Caco-2 (cell line): ENCODE measurements around the gene DAB2IP. TPM values are rescaled to one million over a fixed set of nuclear protein-coding genes. Genes with fewer than 3 reads are reported as not detected.

Source experiments
- BruUV-seq: library from RNA; stranded (reverse); fragments of 400-500 nt; replicated peaks from 2 replicates; lab custom pipeline; 2021; lab: Mats Ljungman, UMichigan
- CTCF ChIA-PET: fragments of 300-600 bp; sonication (Branson Sonifier 250); formaldehyde crosslinking; loops from one replicate; lab custom pipeline; 2022; ENCODE audit warnings: antibody characterized with exemption; lab: Charles Lee
- POLR2A ChIA-PET: fragments of 300-600 bp; sonication (Branson Sonifier 250); formaldehyde crosslinking; loops from one replicate; lab custom pipeline; 2022; ENCODE audit warnings: antibody characterized with exemption; lab: Charles Lee
- DNase-seq, 2 experiments: peaks; one replicate each; pipeline versions ENCODE4 v3.0.0 to v3.0.0-alpha.2; 2020 to 2022
- H3K27me3 ChIP-seq: replicated peaks from 2 replicates; pipeline ENCODE4 v1.6.0; 2011; ENCODE audit warnings: low read length; ENCODE audit not compliant: control insufficient read depth, insufficient read depth
- H3K36me3 ChIP-seq: 2 replicates; pipeline ENCODE4 v1.5.1; 2011; ENCODE audit warnings: low read length; ENCODE audit not compliant: control insufficient read depth, insufficient read depth
- H3K4me1 ChIP-seq: fragments of 250-450 bp; sonication (Bioruptor Pico); 2 replicates; pipeline ENCODE4 v1.5.1; 2020; ENCODE audit warnings: mild to moderate bottlenecking
- H3K4me3 ChIP-seq: 2 replicates; pipeline ENCODE4 v1.5.1; 2011; ENCODE audit warnings: low read depth, mild to moderate bottlenecking, control low read depth, low read length
- H3K9me3 ChIP-seq: fragments of 250-450 bp; sonication (Bioruptor Pico); 2 replicates; pipeline ENCODE4 v1.5.1; 2020; ENCODE audit warnings: mild to moderate bottlenecking, moderate library complexity
- H3K27ac Mint-ChIP-seq: one replicate; pipeline ENCODE4 v1.8.0; 2022; ENCODE audit warnings: mixed read lengths; ENCODE audit not compliant: unreplicated experiment
- H3K27me3 Mint-ChIP-seq: one replicate; pipeline ENCODE4 v1.8.0; 2022; ENCODE audit warnings: mixed read lengths; ENCODE audit not compliant: insufficient read depth, unreplicated experiment
- H3K36me3 Mint-ChIP-seq: one replicate; pipeline ENCODE4 v1.8.0; 2022; ENCODE audit warnings: mild to moderate bottlenecking, mixed read lengths; ENCODE audit not compliant: insufficient read depth, unreplicated experiment
- H3K4me1 Mint-ChIP-seq: one replicate; pipeline ENCODE4 v1.8.0; 2022; ENCODE audit warnings: low read depth, mixed read lengths; ENCODE audit not compliant: unreplicated experiment
- H3K4me3 Mint-ChIP-seq: one replicate; pipeline ENCODE4 v1.8.0; 2022; ENCODE audit warnings: mild to moderate bottlenecking, moderate library complexity, mixed read lengths; ENCODE audit not compliant: unreplicated experiment
- H3K9me3 Mint-ChIP-seq: one replicate; pipeline ENCODE4 v1.8.0; 2022; ENCODE audit warnings: mixed read lengths; ENCODE audit not compliant: unreplicated experiment
- intact Hi-C: fragments of 100-400 bp; cut with micrococcal nuclease; formaldehyde crosslinking; loops from one replicate; pipeline ENCODE4 v1.10.0; 2022; ENCODE audit not compliant: unreplicated experiment
- total RNA-seq: library from RNA; stranded (reverse); gene quantifications from 2 replicates; pipeline ENCODE4 v1.2.3, GENCODE V29; 2022
- TF ChIP-seq, protein P1 (sequence below), 2 experiments: fragments of 200-600 bp in 1 of 2; IDR thresholded peaks; 1 replicate in 1 of 2; 2 replicates in 1 of 2; pipeline versions ENCODE4 v1.5.1 to v1.8.0; 2011 to 2022; ENCODE audit warnings: antibody characterized with exemption in 1 of 2, control low read depth in 1 of 2, inconsistent platforms in 1 of 2, low read depth in 1 of 2, low read length in 1 of 2, mild to moderate bottlenecking in 1 of 2, moderate library complexity in 1 of 2; ENCODE audit not compliant: insufficient read depth in 1 of 2, severe bottlenecking in 1 of 2, unreplicated experiment in 1 of 2

DAB2IP gene
- total RNA-seq, 1 experiment from 2014 or later: 26.0 TPM

DNA sequence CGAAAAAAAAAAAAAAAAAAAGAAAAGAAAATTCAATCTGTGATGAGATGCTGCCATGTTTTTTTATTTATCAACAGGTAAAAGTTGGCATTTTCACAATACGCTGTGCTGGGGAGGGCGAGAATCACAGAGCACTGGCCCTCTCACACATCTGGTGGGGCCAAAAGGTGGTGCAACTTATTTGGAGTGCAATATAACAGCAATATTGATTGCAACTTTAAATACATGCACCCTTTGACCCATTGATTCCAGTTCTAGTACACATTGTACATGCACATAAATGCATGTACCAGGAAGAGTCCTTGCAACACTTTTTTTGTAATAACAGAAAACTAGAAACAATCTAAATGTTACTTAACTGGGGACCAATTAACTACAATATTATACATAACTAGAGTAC is 159.1 kb downstream of the DAB2IP start:
- Mint-ChIP-seq H3K27ac (no peak overlapping the region), H3K9me3 (no peaks in the 10 kb centered on the region), H3K4me1 (no peaks in the 10 kb centered on the region), H3K4me3 (no peak overlapping the region), H3K27me3 (no peaks in the 10 kb centered on the region), H3K36me3 (no peaks in the 10 kb centered on the region)
- TF ChIP-seq, protein P1, sequence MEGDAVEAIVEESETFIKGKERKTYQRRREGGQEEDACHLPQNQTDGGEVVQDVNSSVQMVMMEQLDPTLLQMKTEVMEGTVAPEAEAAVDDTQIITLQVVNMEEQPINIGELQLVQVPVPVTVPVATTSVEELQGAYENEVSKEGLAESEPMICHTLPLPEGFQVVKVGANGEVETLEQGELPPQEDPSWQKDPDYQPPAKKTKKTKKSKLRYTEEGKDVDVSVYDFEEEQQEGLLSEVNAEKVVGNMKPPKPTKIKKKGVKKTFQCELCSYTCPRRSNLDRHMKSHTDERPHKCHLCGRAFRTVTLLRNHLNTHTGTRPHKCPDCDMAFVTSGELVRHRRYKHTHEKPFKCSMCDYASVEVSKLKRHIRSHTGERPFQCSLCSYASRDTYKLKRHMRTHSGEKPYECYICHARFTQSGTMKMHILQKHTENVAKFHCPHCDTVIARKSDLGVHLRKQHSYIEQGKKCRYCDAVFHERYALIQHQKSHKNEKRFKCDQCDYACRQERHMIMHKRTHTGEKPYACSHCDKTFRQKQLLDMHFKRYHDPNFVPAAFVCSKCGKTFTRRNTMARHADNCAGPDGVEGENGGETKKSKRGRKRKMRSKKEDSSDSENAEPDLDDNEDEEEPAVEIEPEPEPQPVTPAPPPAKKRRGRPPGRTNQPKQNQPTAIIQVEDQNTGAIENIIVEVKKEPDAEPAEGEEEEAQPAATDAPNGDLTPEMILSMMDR (IDR thresholded peaks at IDR 0.05; ENCODE audit: insufficient read depth in 1 of 2, low read depth in 1 of 2, low read length in 1 of 2, severe bottlenecking in 1 of 2, unreplicated experiment in 1 of 2): no peak
- no peak overlapping the region for H3K4me3 ChIP-seq
- BruUV-seq: no TSS peak
- intact Hi-C loops: no loop called here
- ChIA-PET POLR2A (no interaction called here), CTCF (no interaction called here)
- no peaks in the 10 kb centered on the region for H3K36me3 ChIP-seq
- H3K27me3 ChIP-seq: no peaks in the 10 kb centered on the region
- peaks cover 4% of the 10 kb centered on the region; the same call in 1 of the 2 replicates for H3K4me1 ChIP-seq
- DNase-seq: no peak
- no peaks in the 10 kb centered on the region for H3K9me3 ChIP-seq

DNA sequence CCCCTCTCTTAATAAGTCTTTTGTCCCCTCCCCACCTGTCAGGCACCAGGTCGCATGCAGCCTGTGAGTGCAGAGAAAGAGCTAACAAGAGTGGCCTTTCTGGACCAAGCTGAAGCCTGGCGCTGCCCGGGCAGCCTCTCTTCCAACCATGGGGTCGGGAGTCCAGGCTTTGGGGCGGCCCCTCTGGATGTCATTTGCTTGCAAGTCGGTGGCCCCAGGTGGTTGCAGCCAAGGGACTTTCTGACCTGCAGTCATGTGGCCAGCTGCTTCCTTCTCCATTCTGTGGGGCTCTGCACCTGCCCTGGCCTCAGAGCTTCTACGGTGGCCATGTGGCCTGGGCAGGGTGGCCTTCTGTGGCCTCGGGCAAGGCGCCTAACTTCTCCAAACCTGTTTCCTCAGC is 159.7 kb downstream of the DAB2IP start:
- CTCF ChIA-PET: no interaction called here
- Histone ChIP-seq H3K36me3 (no peaks in the 10 kb centered on the region), H3K4me1 (peaks cover 4% of the 10 kb centered on the region; the same call in 1 of the 2 replicates), H3K4me3 (no peak overlapping the region), H3K9me3 (no peaks in the 10 kb centered on the region), H3K27me3 (no peaks in the 10 kb centered on the region)
- no TSS peak for BruUV-seq
- no peak for DNase-seq
- POLR2A ChIA-PET: no interaction called here
- TF ChIP-seq, protein P1 (IDR thresholded peaks at IDR 0.05; ENCODE audit: insufficient read depth in 1 of 2, low read depth in 1 of 2, low read length in 1 of 2, severe bottlenecking in 1 of 2, unreplicated experiment in 1 of 2): no peak
- no peaks in the 10 kb centered on the region for H3K27me3 Mint-ChIP-seq
- no peak overlapping the region for H3K4me3 Mint-ChIP-seq
- H3K9me3 Mint-ChIP-seq: no peaks in the 10 kb centered on the region
- no peaks in the 10 kb centered on the region for H3K4me1 Mint-ChIP-seq
- H3K27ac Mint-ChIP-seq: no peak overlapping the region
- intact Hi-C loops: no loop called here
- H3K36me3 Mint-ChIP-seq: no peaks in the 10 kb centered on the region

DNA sequence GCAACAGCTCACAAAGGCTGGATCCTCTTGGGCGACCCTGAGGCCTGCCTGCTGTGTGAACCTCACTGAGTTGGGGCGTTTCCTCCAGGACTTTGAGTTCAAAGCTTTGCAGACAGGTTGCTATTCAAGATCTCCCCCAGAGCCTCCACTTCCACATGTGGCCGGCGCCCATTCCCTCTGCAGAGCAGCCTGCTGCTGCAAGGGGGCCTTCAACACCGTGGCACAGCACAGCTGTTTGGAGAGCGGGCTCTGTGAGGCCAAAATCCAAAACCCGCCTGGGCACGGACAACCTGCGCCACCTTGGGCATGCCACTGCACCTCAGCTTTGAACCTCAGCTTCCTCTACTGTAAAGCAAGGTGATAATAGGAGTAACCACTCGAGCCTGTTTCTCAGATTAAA is 160.3 kb downstream of the DAB2IP start:
- no peak overlapping the region for H3K4me3 Mint-ChIP-seq
- intact Hi-C loops: no loop called here
- Histone ChIP-seq H3K4me3 (no peak overlapping the region), H3K9me3 (no peaks in the 10 kb centered on the region), H3K4me1 (peaks cover 4% of the 10 kb centered on the region; the same call in 1 of the 2 replicates), H3K36me3 (no peaks in the 10 kb centered on the region), H3K27me3 (no peaks in the 10 kb centered on the region)
- no TSS peak for BruUV-seq
- TF ChIP-seq, protein P1 (IDR thresholded peaks at IDR 0.05; ENCODE audit: insufficient read depth in 1 of 2, low read depth in 1 of 2, low read length in 1 of 2, severe bottlenecking in 1 of 2, unreplicated experiment in 1 of 2): no peak
- CTCF ChIA-PET: no interaction called here
- H3K36me3 Mint-ChIP-seq: no peaks in the 10 kb centered on the region
- H3K4me1 Mint-ChIP-seq: no peaks in the 10 kb centered on the region
- DNase-seq: no peak
- H3K9me3 Mint-ChIP-seq: no peaks in the 10 kb centered on the region
- H3K27ac Mint-ChIP-seq: no peak overlapping the region
- POLR2A ChIA-PET: no interaction called here
- no peaks in the 10 kb centered on the region for H3K27me3 Mint-ChIP-seq
